OCI-LY3 (cell line): ENCODE data around the gene RELN.

ENCODE experiments used
- EZH2phosphoT487 ChIP-seq: fragments of 200-600 bp; shearing (Covaris generic); IDR thresholded peaks from 2 replicates; pipeline ENCODE4 v1.6.1; 2018; ENCODE audit warnings: antibody characterized with exemption, mixed run types, low read depth
- TF ChIP-seq, protein P1 (sequence below): fragments of 200-600, 300-600 bp; sonication (generic); IDR thresholded peaks from 2 replicates; pipeline ENCODE4 v1.5.1; 2014; ENCODE audit warnings: antibody characterized with exemption, low read length, low read depth

- TF ChIP-seq, protein P1, sequence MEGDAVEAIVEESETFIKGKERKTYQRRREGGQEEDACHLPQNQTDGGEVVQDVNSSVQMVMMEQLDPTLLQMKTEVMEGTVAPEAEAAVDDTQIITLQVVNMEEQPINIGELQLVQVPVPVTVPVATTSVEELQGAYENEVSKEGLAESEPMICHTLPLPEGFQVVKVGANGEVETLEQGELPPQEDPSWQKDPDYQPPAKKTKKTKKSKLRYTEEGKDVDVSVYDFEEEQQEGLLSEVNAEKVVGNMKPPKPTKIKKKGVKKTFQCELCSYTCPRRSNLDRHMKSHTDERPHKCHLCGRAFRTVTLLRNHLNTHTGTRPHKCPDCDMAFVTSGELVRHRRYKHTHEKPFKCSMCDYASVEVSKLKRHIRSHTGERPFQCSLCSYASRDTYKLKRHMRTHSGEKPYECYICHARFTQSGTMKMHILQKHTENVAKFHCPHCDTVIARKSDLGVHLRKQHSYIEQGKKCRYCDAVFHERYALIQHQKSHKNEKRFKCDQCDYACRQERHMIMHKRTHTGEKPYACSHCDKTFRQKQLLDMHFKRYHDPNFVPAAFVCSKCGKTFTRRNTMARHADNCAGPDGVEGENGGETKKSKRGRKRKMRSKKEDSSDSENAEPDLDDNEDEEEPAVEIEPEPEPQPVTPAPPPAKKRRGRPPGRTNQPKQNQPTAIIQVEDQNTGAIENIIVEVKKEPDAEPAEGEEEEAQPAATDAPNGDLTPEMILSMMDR, result no peak
- no peak for TF ChIP-seq EZH2phosphoT487
Observed at GRCh38 chr7:103445228-103446048, 544.0 kb downstream of the RELN start.
